PC-9 (cell line): ENCODE results near the gene RAB25. TPM values are rescaled to one million over a fixed set of nuclear protein-coding genes. Genes with fewer than 3 reads are reported as not detected.

Experiments
- BruUV-seq: library from RNA; stranded (reverse); fragments of 400-500 nt; replicated peaks from 2 replicates; lab custom pipeline; 2021; lab: Mats Ljungman, UMichigan
- CTCF ChIA-PET: fragments of 300-600 bp; sonication (Branson Sonifier 250); formaldehyde crosslinking; loops from one replicate; lab custom pipeline; 2022; ENCODE audit warnings: antibody characterized with exemption; lab: Charles Lee
- POLR2A ChIA-PET: fragments of 300-600 bp; sonication (Branson Sonifier 250); formaldehyde crosslinking; loops from one replicate; lab custom pipeline; 2022; ENCODE audit warnings: antibody characterized with exemption; ENCODE audit not compliant: unreplicated experiment; lab: Charles Lee
- DNase-seq, 2 experiments: peaks; one replicate each; pipeline versions ENCODE4 v3.0.0 to v3.0.0-alpha.2; 2015 to 2022; ENCODE audit warnings: mixed read lengths in 1 of 2
- H2AFZ ChIP-seq: fragments of 200-600 bp; sonication (generic); 2 replicates; pipeline ENCODE4 v1.8.1; 2017; ENCODE audit warnings: antibody characterized with exemption
- H3F3A ChIP-seq: fragments of 200-600 bp; sonication (generic); 2 replicates; pipeline ENCODE4 v1.8.1; 2017; ENCODE audit warnings: antibody characterized with exemption, mild to moderate bottlenecking, low read depth; ENCODE audit not compliant: insufficient read depth
- H3K27ac ChIP-seq: fragments of 200-600 bp; sonication (generic); 2 replicates; pipeline ENCODE4 v1.6.1; 2016; ENCODE audit warnings: mixed run types
- H3K27me3 ChIP-seq: fragments of 200-600 bp; sonication (generic); 2 replicates; pipeline ENCODE4 v1.6.1; 2016; ENCODE audit warnings: low read depth, mixed run types; ENCODE audit not compliant: insufficient read depth
- H3K36me3 ChIP-seq: fragments of 200-600 bp; sonication (generic); 2 replicates; pipeline ENCODE4 v1.6.1; 2016; ENCODE audit warnings: low read depth, mixed run types
- H3K4me1 ChIP-seq: fragments of 200-600 bp; sonication (generic); replicated peaks from 2 replicates; pipeline ENCODE4 v1.6.1; 2016; ENCODE audit warnings: mixed run types; ENCODE audit not compliant: insufficient read depth
- H3K4me2 ChIP-seq: fragments of 200-600 bp; sonication (generic); 2 replicates; pipeline ENCODE4 v1.6.1; 2017; ENCODE audit warnings: mixed run types
- H3K4me3 ChIP-seq: fragments of 200-600 bp; sonication (generic); 2 replicates; pipeline ENCODE4 v1.6.1; 2016; ENCODE audit warnings: mixed run types
- H3K79me2 ChIP-seq: fragments of 200-600 bp; sonication (generic); 2 replicates; pipeline ENCODE4 v1.6.1; 2017; ENCODE audit warnings: low read depth, mixed run types
- H3K9me2 ChIP-seq: fragments of 200-600 bp; sonication (generic); 2 replicates; pipeline ENCODE4 v1.8.1; 2017; ENCODE audit warnings: mild to moderate bottlenecking; ENCODE audit not compliant: insufficient read depth
- H3K9me3 ChIP-seq: fragments of 200-600 bp; sonication (generic); 2 replicates; pipeline ENCODE4 v1.8.1; 2016; ENCODE audit warnings: low read depth; ENCODE audit not compliant: insufficient read depth
- H4K20me1 ChIP-seq: fragments of 200-600 bp; sonication (generic); 2 replicates; pipeline ENCODE4 v1.8.1; 2017; ENCODE audit not compliant: insufficient read depth
- CTCF ChIP-seq: fragments of 200-600 bp; sonication (generic); conservative IDR thresholded peaks from 2 replicates; pipeline ENCODE4 v1.6.1; 2017; ENCODE audit warnings: mixed run types, antibody characterized with exemption, mild to moderate bottlenecking, moderate library complexity
- EZH2 ChIP-seq: fragments of 200-600 bp; sonication (generic); IDR thresholded peaks from 2 replicates; pipeline ENCODE4 v1.8.0; 2017; ENCODE audit warnings: antibody characterized with exemption, low read depth
- intact Hi-C: fragments of 100-400 bp; cut with micrococcal nuclease; formaldehyde crosslinking; loops from one replicate; pipeline ENCODE4 v1.10.0; 2022; ENCODE audit not compliant: unreplicated experiment
- total RNA-seq: library from RNA; stranded (reverse); gene quantifications from 2 replicates; pipeline ENCODE4 v1.2.3, GENCODE V29; 2021

Gene RAB25
- total RNA-seq, 1 experiment from 2014 or later = 129 TPM

- Histone ChIP-seq H3K27ac (no peak overlapping the region), H3K36me3 (no peaks in the 10 kb centered on the region), H3K4me1 (no peaks in the 10 kb centered on the region), H3K9me3 (no peaks in the 10 kb centered on the region), H3F3A (peaks cover 23% of the 10 kb centered on the region; the same call in 1 of the 2 replicates), H3K4me3 (no peak overlapping the region), H3K9me2 (no peaks in the 10 kb centered on the region), H3K4me2 (no peak overlapping the region), H2AFZ (no peak overlapping the region), H3K27me3 (no peaks in the 10 kb centered on the region), H3K79me2 (no peaks in the 10 kb centered on the region), H4K20me1 (no peaks in the 10 kb centered on the region)
- DNase-seq = no peak
- no TSS peak for BruUV-seq
- intact Hi-C loops = no loop called here
- POLR2A ChIA-PET = no interaction called here
- CTCF ChIA-PET = no interaction called here
- TF ChIP-seq CTCF (no peak), EZH2 (no peak)
Measured at GRCh38 chr1:156075775-156076204, 14.8 kb downstream of the RAB25 start.

DNA sequence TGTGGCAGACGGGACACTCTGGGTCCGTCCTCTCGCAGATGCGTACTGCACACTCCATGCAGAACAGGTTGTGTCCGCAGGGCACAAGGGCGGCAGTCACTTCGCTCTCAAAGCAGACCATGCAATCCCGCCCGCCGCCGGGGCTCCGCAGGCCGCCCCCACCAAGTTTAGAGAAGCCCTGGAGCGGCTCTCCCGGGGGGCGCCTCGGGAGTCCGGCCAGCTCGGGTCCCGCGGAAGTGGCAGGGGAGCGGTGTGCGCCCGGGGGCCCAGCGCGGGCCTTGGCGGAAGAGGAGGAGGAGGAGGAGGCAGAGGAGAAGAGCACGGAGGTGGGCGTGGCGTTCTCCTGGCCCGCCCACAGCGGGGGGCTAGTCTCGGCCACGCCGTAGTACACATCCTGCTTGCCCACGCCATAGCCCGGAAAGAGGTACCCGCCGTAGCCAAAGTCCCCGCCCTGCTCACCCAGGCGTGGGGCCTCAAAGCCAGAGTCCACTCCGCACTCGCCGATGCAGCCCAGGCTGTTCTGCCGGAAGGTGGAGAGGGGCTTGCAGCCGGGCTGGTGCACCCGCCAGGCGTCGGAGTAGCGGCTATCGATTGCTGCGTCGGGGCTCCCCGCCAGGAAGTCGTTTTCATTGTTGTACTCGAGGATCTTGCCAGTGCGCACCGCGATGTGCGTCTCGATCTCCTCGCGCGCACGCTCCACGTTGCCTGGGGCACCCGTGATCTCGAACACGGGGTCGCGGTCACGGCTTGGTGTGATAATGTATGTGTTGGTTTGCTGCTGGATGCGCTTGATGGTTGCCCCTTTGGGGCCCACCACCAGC, 15.9 kb downstream of the RAB25 start:
- Histone ChIP-seq H4K20me1 (no peaks in the 10 kb centered on the region), H3K79me2 (no peaks in the 10 kb centered on the region), H3K9me3 (no peaks in the 10 kb centered on the region), H3F3A (peaks cover 14% of the 10 kb centered on the region; the same call in 1 of the 2 replicates), H3K9me2 (no peaks in the 10 kb centered on the region), H3K27me3 (no peaks in the 10 kb centered on the region), H3K27ac (no peak overlapping the region), H3K36me3 (no peaks in the 10 kb centered on the region), H3K4me3 (no peak overlapping the region), H2AFZ (no peak overlapping the region), H3K4me2 (no peak overlapping the region), H3K4me1 (no peaks in the 10 kb centered on the region; the same call in 1 of the 2 replicates)
- intact Hi-C loops = no loop called here
- no TSS peak for BruUV-seq
- no peak for DNase-seq
- TF ChIP-seq CTCF = no peak
- no peak for TF ChIP-seq EZH2
- POLR2A ChIA-PET = no interaction called here
- CTCF ChIA-PET = interaction anchor here (0.5 kb wide), 1 partner anchor 148 kb away, joined by 4 read pairs; no protein-coding TSS in a partner anchor

- Histone ChIP-seq H3K4me1 (no peaks in the 10 kb centered on the region; the same call in 1 of the 2 replicates), H4K20me1 (no peaks in the 10 kb centered on the region), H3K4me3 (no peak overlapping the region), H3F3A (peaks cover 14% of the 10 kb centered on the region; the same call in 1 of the 2 replicates), H3K9me3 (no peaks in the 10 kb centered on the region), H3K79me2 (no peaks in the 10 kb centered on the region), H3K27me3 (no peaks in the 10 kb centered on the region), H3K9me2 (no peaks in the 10 kb centered on the region), H3K4me2 (no peak overlapping the region), H3K27ac (no peak overlapping the region), H2AFZ (no peak overlapping the region), H3K36me3 (no peaks in the 10 kb centered on the region)
- no peak for TF ChIP-seq CTCF
- no peak for DNase-seq
- ChIA-PET CTCF (no interaction called here), POLR2A (no interaction called here)
- BruUV-seq = no TSS peak
- intact Hi-C loops = no loop called here
Measured at GRCh38 chr1:156077430-156077760, 16.4 kb downstream of the RAB25 start.
